ENCODE measurements around the gene CBX4.

CBX4 gene

GRCh38 chr17:79864617-79865250 lies 25.5 kb upstream of the CBX4 start:
- TF ChIP-seq ZNF239 (tag by site-specific recombination; IDR thresholded peaks at IDR 0.05), result no peak
- 0 out of 2 replicates have a peak, but pooled peaks have one; percentile 32 for TF ChIP-seq ZNF121 (tag by site-specific recombination; IDR thresholded peaks at IDR 0.05)
- CTCF ChIA-PET, result interaction anchor here (0.6 to 2.2 kb wide), 4 partner anchors 9 to 880 kb away, joined by 3 to 16 read pairs (median 4); no protein-coding TSS in a partner anchor
- H3K4me1 ChIP-seq (ENCODE audit: control insufficient read depth, insufficient read depth, low read length), result no peaks in the 10 kb centered on the region
- no peak overlapping the region for H3K4me3 ChIP-seq (ENCODE audit: low read depth, low read length)
- no peak overlapping the region for H3K27ac ChIP-seq (ENCODE audit: extremely low read depth, low read depth, low read length)
- no peaks in the 10 kb centered on the region for H3K36me3 ChIP-seq (ENCODE audit: control insufficient read depth in 2 of 2, insufficient read depth in 1 of 2, low read length in 2 of 2)
- H3K9me3 ChIP-seq (ENCODE audit: control insufficient read depth, insufficient read depth, low read depth, low read length), result no peaks in the 10 kb centered on the region
- POLR2A ChIA-PET, result interaction anchor here (1.9 kb wide), 1 partner anchor 25 kb away, joined by 8 read pairs; the partner anchor contains the start of gene CBX4

- Histone ChIP-seq H3K36me3 (ENCODE audit: control insufficient read depth in 2 of 2, insufficient read depth in 1 of 2, low read length in 2 of 2) (no peaks in the 10 kb centered on the region), H3K27ac (ENCODE audit: extremely low read depth, low read depth, low read length) (no peak overlapping the region), H3K9me3 (ENCODE audit: control insufficient read depth, insufficient read depth, low read depth, low read length) (no peaks in the 10 kb centered on the region), H3K4me1 (ENCODE audit: control insufficient read depth, insufficient read depth, low read length) (no peaks in the 10 kb centered on the region), H3K4me3 (ENCODE audit: low read depth, low read length) (no peak overlapping the region)
- CTCF ChIA-PET, result interaction anchor here (0.6 to 2.2 kb wide), 5 partner anchors 9 to 75 kb away, joined by 3 to 16 read pairs (median 4); no protein-coding TSS in a partner anchor
- POLR2A ChIA-PET, result interaction anchor here (1.9 kb wide), 1 partner anchor 25 kb away, joined by 8 read pairs; the partner anchor contains the start of gene CBX4
- no peak for TF ChIP-seq ZNF621 (tag by site-specific recombination; IDR thresholded peaks at IDR 0.05)
- no peak for TF ChIP-seq ZNF518A (tag by site-specific recombination; conservative IDR thresholded peaks at IDR 0.05; ENCODE audit: low read depth)
- no peak for TF ChIP-seq ZNF624 (tag by site-specific recombination; IDR thresholded peaks at IDR 0.05)
- TF ChIP-seq MZF1 (tag by site-specific recombination; IDR thresholded peaks at IDR 0.05; ENCODE audit: borderline replicate concordance), result no peak
- TF ChIP-seq ZNF112 (tag by site-specific recombination; IDR thresholded peaks at IDR 0.05), result no peak
- TF ChIP-seq ZNF138 (tag by site-specific recombination; IDR thresholded peaks at IDR 0.05; ENCODE audit: borderline replicate concordance), result no peak
- no peak for TF ChIP-seq ZNF416 (tag by site-specific recombination; IDR thresholded peaks at IDR 0.05)
- no peak for TF ChIP-seq ZNF600 (tag by site-specific recombination; IDR thresholded peaks at IDR 0.05)
- no peak for TF ChIP-seq WT1 (tag by site-specific recombination; IDR thresholded peaks at IDR 0.05)
- no peak for TF ChIP-seq ZNF148 (tag by site-specific recombination; IDR thresholded peaks at IDR 0.05; ENCODE audit: borderline replicate concordance)
- no peak for TF ChIP-seq ZNF2 (tag by site-specific recombination; IDR thresholded peaks at IDR 0.05)
- TF ChIP-seq ZNF692 (tag by site-specific recombination; IDR thresholded peaks at IDR 0.05), result no peak
- no peak for TF ChIP-seq ZNF426 (tag by site-specific recombination; IDR thresholded peaks at IDR 0.05)
- TF ChIP-seq ZNF341 (tag by site-specific recombination; IDR thresholded peaks at IDR 0.05; ENCODE audit: low read depth), result no peak
- TF ChIP-seq ZNF140 (tag by site-specific recombination; IDR thresholded peaks at IDR 0.05), result no peak
- no peak for TF ChIP-seq ZNF521 (tag by site-specific recombination; IDR thresholded peaks at IDR 0.05)
- no peak for TF ChIP-seq ZBTB20 (tag by site-specific recombination; IDR thresholded peaks at IDR 0.05)
- no peak for TF ChIP-seq ZNF658 (tag by site-specific recombination; IDR thresholded peaks at IDR 0.05)
Observed at GRCh38 chr17:79864147-79864546, 24.9 kb upstream of the CBX4 start.
